T-helper 2 cell (primary cell): Measurements from ENCODE around the gene E2F4.
A peak's percentile ranks its signal among the peaks of the same experiment; 100 is the strongest.

Source experiments
- DNase-seq, 5 experiments: peaks; one replicate each; pipeline versions ENCODE4 v3.0.0 to v3.0.0-alpha.2; 2012 to 2022

Gene E2F4

GRCh38 chr16:67174706-67175231 is 17.2 kb upstream of the E2F4 start:
- no peak for DNase-seq

- DNase-seq: no peak
Measured at GRCh38 chr16:67176662-67177061, 15.3 kb upstream of the E2F4 start.

- DNase-seq: peak in 4 of 5 experiments; percentile 38 to 77 (median 48)
Measured at GRCh38 chr16:67177743-67178699, 13.9 kb upstream of the E2F4 start.

- no peak for DNase-seq
Measured at GRCh38 chr16:67179421-67180080, 12.4 kb upstream of the E2F4 start.

- DNase-seq: no peak
Measured at GRCh38 chr16:67180166-67180565, 11.8 kb upstream of the E2F4 start.

- DNase-seq: no peak
Measured at GRCh38 chr16:67181346-67181745, 10.6 kb upstream of the E2F4 start.

GRCh38 chr16:67182288-67182687 is 9.7 kb upstream of the E2F4 start:
- no peak for DNase-seq

- DNase-seq: no peak
Measured at GRCh38 chr16:67183284-67183626, 8.7 kb upstream of the E2F4 start.

GRCh38 chr16:67183627-67184452 is 8.1 kb upstream of the E2F4 start, which contains the start of gene MATCAP1:
Gene MATCAP1 (minus strand): TSS chr16:67183963. CDS start chr16:67180610, 3,353 bp downstream.
- peak; percentile 79 to 99 (median 92) for DNase-seq

- peak in 2 of 5 experiments; percentile 36 to 54 for DNase-seq
Measured at GRCh38 chr16:67184453-67184994, 7.4 kb upstream of the E2F4 start.

- peak; percentile 62 to 80 (median 76) for DNase-seq
Measured at GRCh38 chr16:67184995-67185650, 6.8 kb upstream of the E2F4 start.

- DNase-seq: no peak
Measured at GRCh38 chr16:67185651-67186134, 6.3 kb upstream of the E2F4 start.

- DNase-seq: no peak
Measured at GRCh38 chr16:67186550-67186950, 5.4 kb upstream of the E2F4 start.

- DNase-seq: no peak
Measured at GRCh38 chr16:67187175-67187890, 4.6 kb upstream of the E2F4 start.

GRCh38 chr16:67188323-67188722 is 3.6 kb upstream of the E2F4 start:
- no peak for DNase-seq

GRCh38 chr16:67188798-67189197 is 3.2 kb upstream of the E2F4 start:
- DNase-seq: no peak

GRCh38 chr16:67190041-67190440 is 1.9 kb upstream of the E2F4 start, which contains the start of gene EXOC3L1:
Gene EXOC3L1 (minus strand): TSS chr16:67190136. CDS start chr16:67189676, 460 bp downstream.
- no peak for DNase-seq

GRCh38 chr16:67190448-67191399 is 1.2 kb upstream of the E2F4 start:
- no peak for DNase-seq

GRCh38 chr16:67191411-67191994 is 452 bp upstream of the E2F4 start:
- DNase-seq: no peak
